HG03025 (cell line): ENCODE results near the gene COL23A1.

Source experiments
- ATAC-seq: cut with Tn5 transposase; IDR thresholded peaks from one replicate; pipeline ENCODE4 v1.9.1; 2021; ENCODE audit warnings: mild to moderate bottlenecking, moderate library complexity; ENCODE audit not compliant: unreplicated experiment, low FRiP score

The COL23A1 gene

GRCh38 chr5:178515776-178516503 is 74.3 kb downstream of the COL23A1 start:
- no peak for ATAC-seq

GRCh38 chr5:178514851-178515418 is 75.3 kb downstream of the COL23A1 start:
- no peak for ATAC-seq

- no peak for ATAC-seq
Observed at GRCh38 chr5:178511172-178511571, 79.0 kb downstream of the COL23A1 start.

- ATAC-seq, result no peak
Observed at GRCh38 chr5:178509491-178510057, 80.6 kb downstream of the COL23A1 start.

- no peak for ATAC-seq
Observed at GRCh38 chr5:178507151-178507932, 82.9 kb downstream of the COL23A1 start.

GRCh38 chr5:178505639-178506407 is 84.4 kb downstream of the COL23A1 start:
- ATAC-seq, result no peak

- ATAC-seq, result no peak
Observed at GRCh38 chr5:178504340-178504960, 85.7 kb downstream of the COL23A1 start.

- no peak for ATAC-seq
Observed at GRCh38 chr5:178502401-178503100, 87.6 kb downstream of the COL23A1 start.

- ATAC-seq, result no peak
Observed at GRCh38 chr5:178499352-178499751, 90.8 kb downstream of the COL23A1 start.

- ATAC-seq, result no peak
Observed at GRCh38 chr5:178496642-178497041, 93.6 kb downstream of the COL23A1 start.

GRCh38 chr5:178496214-178496613 is 94.0 kb downstream of the COL23A1 start:
- ATAC-seq, result no peak

GRCh38 chr5:178495706-178496105 is 94.5 kb downstream of the COL23A1 start:
- ATAC-seq, result no peak

- no peak for ATAC-seq
Observed at GRCh38 chr5:178492278-178492677, 97.9 kb downstream of the COL23A1 start.

GRCh38 chr5:178490935-178491652 is 99.1 kb downstream of the COL23A1 start:
- no peak for ATAC-seq

- ATAC-seq, result no peak
Observed at GRCh38 chr5:178489271-178489976, 100.8 kb downstream of the COL23A1 start.

- no peak for ATAC-seq
Observed at GRCh38 chr5:178488696-178489095, 101.5 kb downstream of the COL23A1 start.

- ATAC-seq, result no peak
Observed at GRCh38 chr5:178487911-178488600, 102.1 kb downstream of the COL23A1 start.
